Measurements from ENCODE around the gene LRRK1. TPM values are rescaled to one million over a fixed set of nuclear protein-coding genes. Genes with fewer than 3 reads are reported as not detected.

The LRRK1 gene
- total and polyA plus RNA-seq, 2 experiments from 2014 or later, result 2.6 to 4.5 TPM

DNA sequence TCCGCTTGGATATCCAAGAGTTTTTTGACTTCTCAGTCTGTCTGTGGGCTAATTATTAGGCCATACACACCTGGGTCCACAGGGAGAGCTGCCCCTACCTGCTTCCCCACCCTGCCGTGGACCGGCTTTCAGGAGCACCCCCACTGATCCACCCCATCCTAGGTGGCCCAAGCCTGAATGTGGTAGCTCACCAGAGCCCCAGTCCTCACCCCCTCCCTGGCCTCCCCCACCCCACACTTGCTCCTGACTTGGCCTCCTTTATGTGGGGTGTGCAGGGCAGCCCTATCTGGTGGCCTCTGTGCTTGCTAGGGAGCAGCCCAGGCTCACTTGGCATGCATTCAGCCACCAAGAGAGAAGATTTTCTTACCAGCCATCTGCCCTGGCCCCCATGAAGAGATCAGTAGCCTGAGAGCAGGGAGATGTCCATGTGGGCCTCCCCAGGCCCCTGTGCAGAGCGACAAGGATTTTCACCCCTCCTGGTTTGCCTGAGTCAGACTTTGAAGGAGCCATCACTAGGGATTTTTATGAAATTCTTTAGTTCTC, 11.2 kb downstream of the LRRK1 start (continued):
- TF ChIP-seq ZNF331 (CRISPR knock-in tag; IDR thresholded peaks at IDR 0.05; ENCODE audit: low read depth) (no peak), EZH2 (IDR thresholded peaks at IDR 0.05; ENCODE audit: low read depth, unreplicated experiment) (no peak), POLR2AphosphoS5 (IDR thresholded peaks at IDR 0.05; ENCODE audit: low read depth) (no peak), CREB1 (CRISPR knock-in tag; IDR thresholded peaks at IDR 0.05; ENCODE audit: low read depth) (no peak), JUNB (IDR thresholded peaks at IDR 0.05; ENCODE audit: unreplicated experiment) (no peak), NANOG (IDR thresholded peaks at IDR 0.05; ENCODE audit: borderline replicate concordance) (no peak), STAT1 (IDR thresholded peaks at IDR 0.05; ENCODE audit: unreplicated experiment) (no peak)
- TF ChIP-seq, protein P1, sequence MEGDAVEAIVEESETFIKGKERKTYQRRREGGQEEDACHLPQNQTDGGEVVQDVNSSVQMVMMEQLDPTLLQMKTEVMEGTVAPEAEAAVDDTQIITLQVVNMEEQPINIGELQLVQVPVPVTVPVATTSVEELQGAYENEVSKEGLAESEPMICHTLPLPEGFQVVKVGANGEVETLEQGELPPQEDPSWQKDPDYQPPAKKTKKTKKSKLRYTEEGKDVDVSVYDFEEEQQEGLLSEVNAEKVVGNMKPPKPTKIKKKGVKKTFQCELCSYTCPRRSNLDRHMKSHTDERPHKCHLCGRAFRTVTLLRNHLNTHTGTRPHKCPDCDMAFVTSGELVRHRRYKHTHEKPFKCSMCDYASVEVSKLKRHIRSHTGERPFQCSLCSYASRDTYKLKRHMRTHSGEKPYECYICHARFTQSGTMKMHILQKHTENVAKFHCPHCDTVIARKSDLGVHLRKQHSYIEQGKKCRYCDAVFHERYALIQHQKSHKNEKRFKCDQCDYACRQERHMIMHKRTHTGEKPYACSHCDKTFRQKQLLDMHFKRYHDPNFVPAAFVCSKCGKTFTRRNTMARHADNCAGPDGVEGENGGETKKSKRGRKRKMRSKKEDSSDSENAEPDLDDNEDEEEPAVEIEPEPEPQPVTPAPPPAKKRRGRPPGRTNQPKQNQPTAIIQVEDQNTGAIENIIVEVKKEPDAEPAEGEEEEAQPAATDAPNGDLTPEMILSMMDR (conservative IDR thresholded peaks at IDR 0.05; ENCODE audit: low read depth in 2 of 2), result no peak
- TF ChIP-seq, protein P2, sequence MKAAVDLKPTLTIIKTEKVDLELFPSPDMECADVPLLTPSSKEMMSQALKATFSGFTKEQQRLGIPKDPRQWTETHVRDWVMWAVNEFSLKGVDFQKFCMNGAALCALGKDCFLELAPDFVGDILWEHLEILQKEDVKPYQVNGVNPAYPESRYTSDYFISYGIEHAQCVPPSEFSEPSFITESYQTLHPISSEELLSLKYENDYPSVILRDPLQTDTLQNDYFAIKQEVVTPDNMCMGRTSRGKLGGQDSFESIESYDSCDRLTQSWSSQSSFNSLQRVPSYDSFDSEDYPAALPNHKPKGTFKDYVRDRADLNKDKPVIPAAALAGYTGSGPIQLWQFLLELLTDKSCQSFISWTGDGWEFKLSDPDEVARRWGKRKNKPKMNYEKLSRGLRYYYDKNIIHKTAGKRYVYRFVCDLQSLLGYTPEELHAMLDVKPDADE (IDR thresholded peaks at IDR 0.05), result no peak

DNA sequence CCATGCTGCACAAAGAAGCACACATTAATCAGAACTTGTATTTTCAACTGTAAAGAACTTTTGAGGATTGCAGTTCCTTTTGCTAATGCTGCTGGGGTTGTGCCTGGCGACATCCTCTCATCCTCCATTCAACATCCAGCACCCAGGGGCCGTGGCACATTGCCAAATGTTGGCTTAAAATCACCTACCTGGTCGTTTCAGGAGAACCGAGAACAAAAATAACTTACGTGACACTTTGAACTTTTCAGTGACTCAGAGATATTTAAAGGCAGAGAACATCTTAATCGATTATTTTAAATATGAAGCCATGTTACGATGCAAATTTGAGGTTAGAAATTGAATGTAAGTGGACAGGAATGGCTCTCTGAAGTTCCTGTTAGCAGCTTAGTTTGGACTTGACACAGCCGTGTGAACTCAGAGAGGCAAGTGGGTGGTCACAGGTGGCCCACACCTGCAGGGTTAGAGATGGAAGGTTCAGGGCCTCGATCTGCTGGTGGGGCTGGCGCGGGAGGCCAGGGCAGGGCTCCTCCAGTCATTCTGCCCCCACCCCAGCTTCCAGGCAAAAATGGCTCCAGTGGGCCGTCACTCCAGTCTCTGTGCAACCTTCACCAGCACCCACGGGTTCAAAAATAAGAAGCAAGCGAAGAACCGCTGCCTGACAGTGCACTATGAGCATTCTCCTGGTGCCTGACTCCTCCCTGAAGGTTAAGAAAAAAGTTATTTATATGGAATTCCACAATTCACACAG, 12.2 kb downstream of the LRRK1 start:
- H3K27ac Mint-ChIP-seq, result no peak overlapping the region
- no peak for ATAC-seq

More for the DNA sequence above, 12.2 kb downstream of the LRRK1 start:
- no peak for DNase-seq (ENCODE audit: low spot score)
- Mint-ChIP-seq H3K27me3 (ENCODE audit: insufficient read depth, low read depth, poor library complexity) (peaks cover 4% of the 10 kb centered on the region), H3K9me3 (no peaks in the 10 kb centered on the region), H3K4me1 (peaks cover 29% of the 10 kb centered on the region), H3K36me3 (ENCODE audit: low read depth) (no peaks in the 10 kb centered on the region), H3K4me3 (no peak overlapping the region)
- Histone ChIP-seq H3K36me3 (ENCODE audit: insufficient read depth) (no peaks in the 10 kb centered on the region), H3K9me2 (ENCODE audit: insufficient read depth) (no peaks in the 10 kb centered on the region; the same call in 1 of the 2 replicates), H3K4me2 (no peak overlapping the region), H4K20me1 (replicated peaks; ENCODE audit: insufficient read depth) (no peaks in the 10 kb centered on the region), H3F3A (replicated peaks; ENCODE audit: low read depth) (no peaks in the 10 kb centered on the region), H2AFZ (no peak overlapping the region), H3K4me3 (no peak overlapping the region), H3K4me1 (ENCODE audit: insufficient read depth) (peaks cover 14% of the 10 kb centered on the region), H3K27me3 (ENCODE audit: insufficient read depth) (no peaks in the 10 kb centered on the region), H3K27ac (ENCODE audit: low read depth) (no peak overlapping the region), H3K79me2 (replicated peaks; ENCODE audit: insufficient read depth) (no peaks in the 10 kb centered on the region)
- no peak for TF ChIP-seq EZH2phosphoT487 (IDR thresholded peaks at IDR 0.05; ENCODE audit: unreplicated experiment)
- TF ChIP-seq, protein P3, sequence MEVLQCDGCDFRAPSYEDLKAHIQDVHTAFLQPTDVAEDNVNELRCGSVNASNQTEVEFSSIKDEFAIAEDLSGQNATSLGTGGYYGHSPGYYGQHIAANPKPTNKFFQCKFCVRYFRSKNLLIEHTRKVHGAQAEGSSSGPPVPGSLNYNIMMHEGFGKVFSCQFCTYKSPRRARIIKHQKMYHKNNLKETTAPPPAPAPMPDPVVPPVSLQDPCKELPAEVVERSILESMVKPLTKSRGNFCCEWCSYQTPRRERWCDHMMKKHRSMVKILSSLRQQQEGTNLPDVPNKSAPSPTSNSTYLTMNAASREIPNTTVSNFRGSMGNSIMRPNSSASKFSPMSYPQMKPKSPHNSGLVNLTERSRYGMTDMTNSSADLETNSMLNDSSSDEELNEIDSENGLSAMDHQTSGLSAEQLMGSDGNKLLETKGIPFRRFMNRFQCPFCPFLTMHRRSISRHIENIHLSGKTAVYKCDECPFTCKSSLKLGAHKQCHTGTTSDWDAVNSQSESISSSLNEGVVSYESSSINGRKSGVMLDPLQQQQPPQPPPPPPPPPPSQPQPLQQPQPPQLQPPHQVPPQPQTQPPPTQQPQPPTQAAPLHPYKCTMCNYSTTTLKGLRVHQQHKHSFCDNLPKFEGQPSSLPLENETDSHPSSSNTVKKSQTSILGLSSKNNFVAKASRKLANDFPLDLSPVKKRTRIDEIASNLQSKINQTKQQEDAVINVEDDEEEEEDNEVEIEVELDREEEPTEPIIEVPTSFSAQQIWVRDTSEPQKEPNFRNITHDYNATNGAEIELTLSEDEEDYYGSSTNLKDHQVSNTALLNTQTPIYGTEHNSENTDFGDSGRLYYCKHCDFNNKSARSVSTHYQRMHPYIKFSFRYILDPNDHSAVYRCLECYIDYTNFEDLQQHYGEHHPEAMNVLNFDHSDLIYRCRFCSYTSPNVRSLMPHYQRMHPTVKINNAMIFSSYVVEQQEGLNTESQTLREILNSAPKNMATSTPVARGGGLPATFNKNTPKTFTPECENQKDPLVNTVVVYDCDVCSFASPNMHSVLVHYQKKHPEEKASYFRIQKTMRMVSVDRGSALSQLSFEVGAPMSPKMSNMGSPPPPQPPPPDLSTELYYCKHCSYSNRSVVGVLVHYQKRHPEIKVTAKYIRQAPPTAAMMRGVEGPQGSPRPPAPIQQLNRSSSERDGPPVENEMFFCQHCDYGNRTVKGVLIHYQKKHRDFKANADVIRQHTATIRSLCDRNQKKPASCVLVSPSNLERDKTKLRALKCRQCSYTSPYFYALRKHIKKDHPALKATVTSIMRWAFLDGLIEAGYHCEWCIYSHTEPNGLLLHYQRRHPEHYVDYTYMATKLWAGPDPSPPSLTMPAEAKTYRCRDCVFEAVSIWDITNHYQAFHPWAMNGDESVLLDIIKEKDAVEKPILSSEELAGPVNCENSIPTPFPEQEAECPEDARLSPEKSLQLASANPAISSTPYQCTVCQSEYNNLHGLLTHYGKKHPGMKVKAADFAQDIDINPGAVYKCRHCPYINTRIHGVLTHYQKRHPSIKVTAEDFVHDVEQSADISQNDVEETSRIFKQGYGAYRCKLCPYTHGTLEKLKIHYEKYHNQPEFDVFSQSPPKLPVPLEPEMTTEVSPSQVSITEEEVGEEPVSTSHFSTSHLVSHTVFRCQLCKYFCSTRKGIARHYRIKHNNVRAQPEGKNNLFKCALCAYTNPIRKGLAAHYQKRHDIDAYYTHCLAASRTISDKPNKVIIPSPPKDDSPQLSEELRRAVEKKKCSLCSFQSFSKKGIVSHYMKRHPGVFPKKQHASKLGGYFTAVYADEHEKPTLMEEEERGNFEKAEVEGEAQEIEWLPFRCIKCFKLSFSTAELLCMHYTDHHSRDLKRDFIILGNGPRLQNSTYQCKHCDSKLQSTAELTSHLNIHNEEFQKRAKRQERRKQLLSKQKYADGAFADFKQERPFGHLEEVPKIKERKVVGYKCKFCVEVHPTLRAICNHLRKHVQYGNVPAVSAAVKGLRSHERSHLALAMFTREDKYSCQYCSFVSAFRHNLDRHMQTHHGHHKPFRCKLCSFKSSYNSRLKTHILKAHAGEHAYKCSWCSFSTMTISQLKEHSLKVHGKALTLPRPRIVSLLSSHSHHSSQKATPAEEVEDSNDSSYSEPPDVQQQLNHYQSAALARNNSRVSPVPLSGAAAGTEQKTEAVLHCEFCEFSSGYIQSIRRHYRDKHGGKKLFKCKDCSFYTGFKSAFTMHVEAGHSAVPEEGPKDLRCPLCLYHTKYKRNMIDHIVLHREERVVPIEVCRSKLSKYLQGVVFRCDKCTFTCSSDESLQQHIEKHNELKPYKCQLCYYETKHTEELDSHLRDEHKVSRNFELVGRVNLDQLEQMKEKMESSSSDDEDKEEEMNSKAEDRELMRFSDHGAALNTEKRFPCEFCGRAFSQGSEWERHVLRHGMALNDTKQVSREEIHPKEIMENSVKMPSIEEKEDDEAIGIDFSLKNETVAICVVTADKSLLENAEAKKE (CRISPR knock-in tag; IDR thresholded peaks at IDR 0.05), result no peak

Measured in GM23338 (cell line).